IPS DF 4.7 (cell line): ENCODE data around the gene RNASE8.

Experiments
- DNase-seq: peaks from one replicate; pipeline ENCODE4 v3.0.0-alpha.2; 2013; ENCODE audit warnings: low spot score; ENCODE audit errors: extremely low read depth

Gene RNASE8

DNA sequence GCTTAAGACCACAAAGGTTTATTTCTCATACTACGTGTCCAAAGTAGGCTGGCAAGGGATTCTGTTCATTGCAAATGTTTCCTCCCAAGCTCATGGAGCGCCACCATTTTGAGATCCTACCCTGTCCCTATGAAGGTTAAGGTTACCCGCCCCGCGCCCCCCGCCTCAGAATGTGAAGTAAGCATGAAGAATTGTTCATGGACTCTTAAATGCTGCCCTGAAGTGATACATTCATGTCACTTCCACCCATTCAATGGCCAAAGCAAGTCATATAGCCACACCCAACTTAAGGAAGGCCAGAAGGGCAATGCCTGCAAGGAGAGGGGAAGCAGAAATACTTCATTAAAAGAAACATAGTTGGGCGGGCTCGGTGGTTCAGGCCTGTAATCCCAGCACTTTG, 47.5 kb downstream of the RNASE8 start:
- DNase-seq, result no peak

- no peak for DNase-seq
Observed at GRCh38 chr14:21106176-21106497, 48.5 kb downstream of the RNASE8 start.

GRCh38 chr14:21106498-21107282, 49.1 kb downstream of the RNASE8 start:
- no peak for DNase-seq

GRCh38 chr14:21107283-21107800, 49.7 kb downstream of the RNASE8 start:
- DNase-seq, result no peak
